Sigmoid colon (tissue), 4 donors: ENCODE results near the gene NFE2L3.

ENCODE experiments used
- CTCF ChIP-seq, 4 experiments: fragments of 450-650 bp in 3 of 4; fragments of 200-600 bp in 1 of 4; IDR thresholded peaks; one replicate each; pipeline ENCODE4 v1.5.1; 2016 to 2019; ENCODE audit warnings: antibody characterized with exemption in 4 of 4, mild to moderate bottlenecking in 3 of 4, moderate library complexity in 2 of 4
- EP300 ChIP-seq, 4 donors: sonication (generic); formaldehyde crosslinking; IDR thresholded peaks; one replicate each; pipeline ENCODE4 v1.6.1; 2017; ENCODE audit warnings: antibody characterized with exemption in 4 of 4
- POLR2A ChIP-seq, 2 donors: fragments of 450-650 bp; IDR thresholded peaks; one replicate each; pipeline ENCODE4 v1.6.1; 2016; ENCODE audit warnings: antibody characterized with exemption in 2 of 2, mild to moderate bottlenecking in 2 of 2, moderate library complexity in 2 of 2
- POLR2AphosphoS5 ChIP-seq, 4 donors: sonication (generic); formaldehyde crosslinking; IDR thresholded peaks; one replicate each; pipeline ENCODE4 v1.6.1; 2017; ENCODE audit warnings: antibody characterized with exemption in 4 of 4

GRCh38 chr7:26141077-26141476 lies 10.9 kb upstream of the NFE2L3 start:
- TF ChIP-seq CTCF (IDR thresholded peaks at IDR 0.05) (no peak), POLR2A (IDR thresholded peaks at IDR 0.05) (no peak), POLR2AphosphoS5 (IDR thresholded peaks at IDR 0.05) (no peak), EP300 (IDR thresholded peaks at IDR 0.05) (no peak)
